Gastroesophageal sphincter (tissue), 3 donors: ENCODE measurements around the gene CACNA1A.

Source experiments
- CTCF ChIP-seq, 4 experiments: fragments of 200-600 bp in 2 of 4; fragments of 450-650 bp in 2 of 4; sonication (generic) in 1 of 4; IDR thresholded peaks; one replicate each; pipeline ENCODE4 v1.5.1; 2017 to 2019; ENCODE audit warnings: antibody characterized with exemption in 4 of 4, mild to moderate bottlenecking in 2 of 4, moderate library complexity in 2 of 4
- EP300 ChIP-seq: sonication (generic); formaldehyde crosslinking; IDR thresholded peaks from one replicate; pipeline ENCODE4 v1.6.1; 2017; ENCODE audit warnings: antibody characterized with exemption, mild to moderate bottlenecking
- POLR2AphosphoS5 ChIP-seq: sonication (generic); formaldehyde crosslinking; IDR thresholded peaks from one replicate; pipeline ENCODE4 v1.6.1; 2017; ENCODE audit warnings: antibody characterized with exemption

GRCh38 chr19:13244920-13245319, 261.4 kb downstream of the CACNA1A start:
- TF ChIP-seq CTCF (IDR thresholded peaks at IDR 0.05), result no peak
- no peak for TF ChIP-seq POLR2AphosphoS5
- TF ChIP-seq EP300, result no peak
